K562 (cell line): ENCODE results near the gene PDZK1IP1. TPM values are rescaled to one million over a fixed set of nuclear protein-coding genes. Genes with fewer than 3 reads are reported as not detected.

Experiments
- ATF4 ChIP-seq: fragments of 450-650 bp; formaldehyde crosslinking; IDR thresholded peaks from 2 replicates; pipeline ENCODE4 v1.4.0; 2022; ENCODE audit warnings: mild to moderate bottlenecking, moderate library complexity
- BRF2 ChIP-seq: IDR thresholded peaks from 3 replicates; pipeline ENCODE4 v1.6.1; 2011; ENCODE audit warnings: borderline replicate concordance, mild to moderate bottlenecking; ENCODE audit not compliant: insufficient read length, insufficient read depth
- C11orf30 ChIP-seq: fragments of 450-650 bp; IDR thresholded peaks from 2 replicates; pipeline ENCODE4 v1.6.1; 2016; ENCODE audit warnings: low read depth, mild to moderate bottlenecking
- CREB3 ChIP-seq: fragments of 450-650 bp; conservative IDR thresholded peaks from 2 replicates; pipeline ENCODE4 v1.6.1; 2016; ENCODE audit warnings: missing genetic modification characterization, low read depth, mild to moderate bottlenecking, missing compliant biosample characterization, moderate library complexity
- FOXP4 ChIP-seq: sonication (generic); formaldehyde crosslinking; IDR thresholded peaks from 2 replicates; pipeline ENCODE4 v1.8.0; 2022; ENCODE audit warnings: mild to moderate bottlenecking, missing genetic modification reagents, borderline replicate concordance
- KAT2B ChIP-seq: IDR thresholded peaks from one replicate; pipeline ENCODE4 v1.6.1; 2012; ENCODE audit warnings: low read depth, mild to moderate bottlenecking, control low read depth, inconsistent platforms, low read length, moderate library complexity
- MXI1 ChIP-seq: IDR thresholded peaks from 2 replicates; pipeline ENCODE4 v1.6.1; 2011; ENCODE audit warnings: low read depth, mild to moderate bottlenecking, improper control_type of control experiment, low read length
- NCOA6 ChIP-seq: fragments of 450-650 bp; IDR thresholded peaks from 2 replicates; pipeline ENCODE4 v1.6.1; 2017; ENCODE audit warnings: mild to moderate bottlenecking
- NFIC ChIP-seq: fragments of 450-650 bp; IDR thresholded peaks from 2 replicates; pipeline ENCODE4 v1.6.1; 2017; ENCODE audit warnings: mild to moderate bottlenecking, inconsistent platforms
- RBM34 ChIP-seq: fragments of 200-400 bp; formaldehyde crosslinking; IDR thresholded peaks from 2 replicates; pipeline ENCODE4 v1.6.1; 2018; ENCODE audit warnings: low read length, borderline replicate concordance; ENCODE audit not compliant: insufficient read depth
- RNF219 ChIP-seq: fragments of 250-450 bp; sonication (Bioruptor Pico); IDR thresholded peaks from 2 replicates; pipeline ENCODE4 v1.5.0; 2022; ENCODE audit warnings: mild to moderate bottlenecking
- SMARCA5 ChIP-seq: fragments of 450-650 bp; IDR thresholded peaks from 2 replicates; pipeline ENCODE4 v1.6.1; 2016
- SMARCE1 ChIP-seq: fragments of 450-650 bp; IDR thresholded peaks from 2 replicates; pipeline ENCODE4 v1.7.1; 2016; ENCODE audit warnings: mild to moderate bottlenecking
- TBP ChIP-seq: optimal IDR thresholded peaks from 2 replicates; pipeline ENCODE3; 2011; ENCODE audit warnings: low read depth, low read length, improper control_type of control experiment
- TOE1 ChIP-seq, 2 experiments: fragments of 450-650 bp in 1 of 2; sonication (generic) in 1 of 2; formaldehyde crosslinking in 1 of 2; IDR thresholded peaks; 2 replicates each; pipeline versions ENCODE4 v1.7.1 to v1.8.0; 2016 to 2022; ENCODE audit warnings: borderline replicate concordance in 2 of 2, mild to moderate bottlenecking in 2 of 2, antibody characterized with exemption in 1 of 2, inconsistent platforms in 1 of 2, low read depth in 1 of 2, missing genetic modification reagents in 1 of 2, moderate library complexity in 1 of 2
- polyA plus RNA-seq, 8 experiments: library from polyadenylated mRNA; depleted of rRNA in 4 of 8; stranded (reverse) in 5 of 8; unstranded in 3 of 8; fragments of >200 nt; fragmentation: Nextera tagmentation in 2 of 8; fragmentation: Illumina TruSeq in 1 of 8; extraction: Ambion mirVana in 2 of 8; extraction: Trizol in 1 of 8; gene quantifications; 2 replicates each; pipeline versions ENCODE4 v1.2.1 to v1.2.3, GENCODE V29; 2011 to 2014; ENCODE audit warnings: inconsistent platforms in 1 of 8, missing spikeins in 1 of 8
- total RNA-seq, 7 experiments: library from RNA; depleted of rRNA in 6 of 7; stranded (reverse); fragments of >200 nt in 6 of 7; fragmentation: Illumina TruSeq in 2 of 7; extraction: Trizol in 2 of 7; gene quantifications; 2 replicates each; pipeline versions ENCODE4 v1.2.1 to v1.2.3, GENCODE V29; 2011 to 2021; ENCODE audit warnings: low replicate concordance in 1 of 7
- TF ChIP-seq, protein P1 (sequence below): sonication (generic); formaldehyde crosslinking; IDR thresholded peaks from 2 replicates; pipeline ENCODE4 v1.9.0; 2022; ENCODE audit warnings: mild to moderate bottlenecking, missing genetic modification reagents
- TF ChIP-seq, protein P2 (sequence below): fragments of 450-650 bp; formaldehyde crosslinking; IDR thresholded peaks from 2 replicates; pipeline ENCODE4 v1.4.0; 2020; ENCODE audit warnings: mild to moderate bottlenecking, moderate library complexity

Gene PDZK1IP1
- total and polyA plus RNA-seq, 9 of the 15 experiments (the other 6 are each of a cell fraction or from before 2014, with no cell fraction given): 0.17 to 0.68 (median 0.53) TPM; not detected in 2

GRCh38 chr1:47181955-47182675, 7.7 kb downstream of the PDZK1IP1 start (continued):
- no peak for TF ChIP-seq SMARCE1
- TF ChIP-seq KAT2B: no peak
- TF ChIP-seq, protein P1, sequence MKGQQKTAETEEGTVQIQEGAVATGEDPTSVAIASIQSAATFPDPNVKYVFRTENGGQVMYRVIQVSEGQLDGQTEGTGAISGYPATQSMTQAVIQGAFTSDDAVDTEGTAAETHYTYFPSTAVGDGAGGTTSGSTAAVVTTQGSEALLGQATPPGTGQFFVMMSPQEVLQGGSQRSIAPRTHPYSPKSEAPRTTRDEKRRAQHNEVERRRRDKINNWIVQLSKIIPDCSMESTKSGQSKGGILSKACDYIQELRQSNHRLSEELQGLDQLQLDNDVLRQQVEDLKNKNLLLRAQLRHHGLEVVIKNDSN: peak; percentile 5; the same call in 1 of the 2 replicates
- no peak for TF ChIP-seq ATF4 (CRISPR knock-in tag)
- no peak for TF ChIP-seq FOXP4 (CRISPR knock-in tag)
- TF ChIP-seq, protein P2, sequence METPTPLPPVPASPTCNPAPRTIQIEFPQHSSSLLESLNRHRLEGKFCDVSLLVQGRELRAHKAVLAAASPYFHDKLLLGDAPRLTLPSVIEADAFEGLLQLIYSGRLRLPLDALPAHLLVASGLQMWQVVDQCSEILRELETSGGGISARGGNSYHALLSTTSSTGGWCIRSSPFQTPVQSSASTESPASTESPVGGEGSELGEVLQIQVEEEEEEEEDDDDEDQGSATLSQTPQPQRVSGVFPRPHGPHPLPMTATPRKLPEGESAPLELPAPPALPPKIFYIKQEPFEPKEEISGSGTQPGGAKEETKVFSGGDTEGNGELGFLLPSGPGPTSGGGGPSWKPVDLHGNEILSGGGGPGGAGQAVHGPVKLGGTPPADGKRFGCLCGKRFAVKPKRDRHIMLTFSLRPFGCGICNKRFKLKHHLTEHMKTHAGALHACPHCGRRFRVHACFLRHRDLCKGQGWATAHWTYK (CRISPR knock-in tag): peak; percentile 48
- no peak for TF ChIP-seq RBM34
- 0 out of 2 replicates have a peak, but pooled peaks have one; percentile 12 for TF ChIP-seq TOE1 (IDR thresholded peaks at IDR 0.05; ENCODE audit: borderline replicate concordance)
- no peak for TF ChIP-seq TOE1 (CRISPR knock-in tag; IDR thresholded peaks at IDR 0.05; ENCODE audit: borderline replicate concordance, low read depth)
- TF ChIP-seq TBP: peak; percentile 41
- no peak for TF ChIP-seq BRF2
- no peak; the same call in 1 of the 2 replicates for TF ChIP-seq C11orf30
- 0 out of 2 replicates have a peak, but pooled peaks have one; percentile 7 for TF ChIP-seq NFIC
- TF ChIP-seq CREB3 (tag): no peak
- no peak for TF ChIP-seq MXI1
- peak; percentile 94; the same call in 1 of the 2 replicates for TF ChIP-seq SMARCA5
- TF ChIP-seq NCOA6: no peak
- TF ChIP-seq RNF219 (CRISPR knock-in tag): no peak
